IPS-NIHi11 (cell line): Measurements from ENCODE around the gene ECEL1.
"Not testable (repeated sequence)": the region's sequence is repeated elsewhere in the genome, so short reads cannot be mapped to it uniquely, and the experiment has no call there.

Experiments used
- DNase-seq: peaks from one replicate; pipeline ENCODE4 v3.0.0; 2012; ENCODE audit warnings: mixed read lengths, low spot score

ECEL1 gene

GRCh38 chr2:232441147-232441651 lies 46.4 kb downstream of the ECEL1 start:
- no peak for DNase-seq

- peak; percentile 89 for DNase-seq
Measured at GRCh38 chr2:232440220-232441018, 47.2 kb downstream of the ECEL1 start.

- DNase-seq: no peak
Measured at GRCh38 chr2:232439758-232440135, 47.9 kb downstream of the ECEL1 start.

- peak; percentile 17 for DNase-seq
Measured at GRCh38 chr2:232438951-232439757, 48.5 kb downstream of the ECEL1 start.

- DNase-seq: no peak
Measured at GRCh38 chr2:232438091-232438490, 49.5 kb downstream of the ECEL1 start.

- no peak for DNase-seq
Measured at GRCh38 chr2:232437195-232437571, 50.5 kb downstream of the ECEL1 start.

GRCh38 chr2:232436381-232437194 lies 51.0 kb downstream of the ECEL1 start:
- DNase-seq: peak; percentile 21

- no peak for DNase-seq
Measured at GRCh38 chr2:232435805-232436204, 51.8 kb downstream of the ECEL1 start.

GRCh38 chr2:232435375-232435648 lies 52.3 kb downstream of the ECEL1 start:
- no peak for DNase-seq

- DNase-seq: no peak
Measured at GRCh38 chr2:232434563-232435374, 52.9 kb downstream of the ECEL1 start.

- no peak for DNase-seq
Measured at GRCh38 chr2:232434091-232434490, 53.5 kb downstream of the ECEL1 start.

- not testable (repeated sequence) for DNase-seq
Measured at GRCh38 chr2:232433622-232434021, 54.0 kb downstream of the ECEL1 start.

- peak; percentile 39 for DNase-seq
Measured at GRCh38 chr2:232432598-232433184, 54.9 kb downstream of the ECEL1 start.

- DNase-seq: no peak
Measured at GRCh38 chr2:232431705-232432590, 55.7 kb downstream of the ECEL1 start.
